ENCODE measurements around the gene SYNDIG1.

Gene SYNDIG1

DNA sequence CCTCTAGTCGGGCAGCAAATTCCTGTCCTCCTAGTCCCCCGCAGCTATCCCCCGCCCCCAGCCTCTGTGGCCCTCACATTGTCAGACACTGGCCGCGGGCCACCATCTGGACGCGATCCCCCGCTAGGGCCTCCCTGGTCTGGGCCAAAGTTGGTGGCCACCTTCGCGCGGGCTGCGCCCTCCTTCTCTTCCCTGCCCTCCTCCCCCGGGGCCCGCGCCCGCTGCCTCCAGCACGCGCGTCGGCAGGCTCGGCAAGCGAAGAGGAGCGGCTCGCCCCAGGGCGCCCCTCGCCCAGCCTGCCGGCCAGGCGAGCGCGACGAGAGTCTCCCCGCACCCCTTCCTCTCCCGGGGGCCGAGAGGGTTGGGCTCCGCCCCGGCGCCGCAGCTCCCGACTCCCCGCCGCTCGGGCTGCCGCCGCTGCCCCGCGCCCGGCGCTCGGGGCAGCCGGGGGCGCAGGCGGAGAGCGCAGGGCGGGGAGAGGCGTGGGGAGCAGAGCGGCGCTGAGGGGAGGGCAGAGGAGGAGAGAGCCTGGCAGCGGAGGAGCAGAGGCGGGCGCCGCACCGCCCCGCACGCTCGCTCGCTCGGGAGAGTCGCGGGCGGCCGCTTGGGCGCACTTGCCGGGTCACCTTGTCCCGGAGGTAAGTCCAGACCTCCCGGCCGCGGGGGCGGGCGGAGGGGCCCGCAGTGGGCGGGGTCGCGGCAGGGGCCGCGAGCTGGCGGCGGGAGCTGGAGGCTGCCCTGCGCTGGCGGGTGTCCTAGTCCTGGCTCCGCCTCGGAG lies at the start of gene SYNDIG1:
TSS of gene SYNDIG1 (plus strand) at position 514 of the 778 bp plus-strand sequence. CDS start 73,469 bp downstream, outside the sequence.
- in situ Hi-C loops (cut with MboI; ENCODE audit: low sequenced_read_pairs, unreplicated experiment), result no loop called here
- TF ChIP-seq CTCF (IDR thresholded peaks at IDR 0.05; ENCODE audit: borderline replicate concordance, control extremely low read depth, extremely low read depth, insufficient read depth, missing control alignments), result no peak
- peak; percentile 26 for DNase-seq (ENCODE audit: low spot score)

DNA sequence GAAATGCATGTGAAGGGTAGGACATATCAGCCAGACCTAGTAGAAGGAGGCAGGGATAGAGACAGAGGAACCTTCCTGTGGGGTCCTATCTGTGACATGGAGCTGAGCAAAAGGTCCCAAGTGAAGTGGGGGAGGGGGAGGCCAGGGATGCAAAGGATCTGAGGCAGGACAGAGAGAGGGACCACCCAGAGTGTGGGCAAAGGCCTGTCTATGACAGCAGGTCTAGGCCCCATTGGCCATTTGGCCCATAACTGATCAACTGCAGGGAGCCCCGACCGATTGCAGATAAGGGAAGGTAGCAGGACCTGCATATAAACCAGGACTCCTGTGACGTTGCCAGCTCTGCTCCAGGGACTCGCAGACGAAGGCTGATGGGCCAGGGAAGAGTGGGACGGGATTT lies 49.6 kb upstream of the SYNDIG1 start:
- no peak for DNase-seq (ENCODE audit: low spot score)
- no peak for TF ChIP-seq CTCF (IDR thresholded peaks at IDR 0.05; ENCODE audit: borderline replicate concordance, control extremely low read depth, extremely low read depth, insufficient read depth, missing control alignments)
- in situ Hi-C loops (cut with MboI; ENCODE audit: low sequenced_read_pairs, unreplicated experiment), result no loop called here

DNA sequence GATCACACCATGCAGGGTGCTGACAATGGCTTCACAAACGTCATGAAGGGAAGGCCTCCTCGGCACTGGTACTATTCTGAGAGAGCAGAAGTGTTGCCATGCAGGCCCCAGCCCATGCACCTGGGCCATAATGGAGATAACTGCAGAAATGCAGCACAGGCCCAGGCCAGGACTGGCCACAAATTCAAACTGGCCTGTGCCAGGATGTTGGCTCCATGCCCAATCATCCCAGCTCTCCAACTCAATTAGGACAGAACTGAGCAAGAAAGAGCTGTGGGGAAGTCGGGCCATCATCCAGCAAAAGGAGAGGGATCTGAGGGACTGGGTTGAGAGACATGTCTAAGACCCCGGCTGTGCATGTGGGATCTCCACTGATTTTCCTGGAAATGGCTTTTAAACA lies 48.9 kb upstream of the SYNDIG1 start:
- no peak for TF ChIP-seq CTCF (IDR thresholded peaks at IDR 0.05; ENCODE audit: borderline replicate concordance, control extremely low read depth, extremely low read depth, insufficient read depth, missing control alignments)

GRCh38 chr20:24421071-24421470 lies 48.4 kb upstream of the SYNDIG1 start:
- no peak for DNase-seq (ENCODE audit: low spot score)
- in situ Hi-C loops (cut with MboI; ENCODE audit: low sequenced_read_pairs, unreplicated experiment), result no loop called here
- TF ChIP-seq CTCF (IDR thresholded peaks at IDR 0.05; ENCODE audit: borderline replicate concordance, control extremely low read depth, extremely low read depth, insufficient read depth, missing control alignments), result no peak

More for the DNA sequence above, 48.9 kb upstream of the SYNDIG1 start:
- in situ Hi-C loops (cut with MboI; ENCODE audit: low sequenced_read_pairs, unreplicated experiment), result no loop called here
- no peak for DNase-seq (ENCODE audit: low spot score)

DNA sequence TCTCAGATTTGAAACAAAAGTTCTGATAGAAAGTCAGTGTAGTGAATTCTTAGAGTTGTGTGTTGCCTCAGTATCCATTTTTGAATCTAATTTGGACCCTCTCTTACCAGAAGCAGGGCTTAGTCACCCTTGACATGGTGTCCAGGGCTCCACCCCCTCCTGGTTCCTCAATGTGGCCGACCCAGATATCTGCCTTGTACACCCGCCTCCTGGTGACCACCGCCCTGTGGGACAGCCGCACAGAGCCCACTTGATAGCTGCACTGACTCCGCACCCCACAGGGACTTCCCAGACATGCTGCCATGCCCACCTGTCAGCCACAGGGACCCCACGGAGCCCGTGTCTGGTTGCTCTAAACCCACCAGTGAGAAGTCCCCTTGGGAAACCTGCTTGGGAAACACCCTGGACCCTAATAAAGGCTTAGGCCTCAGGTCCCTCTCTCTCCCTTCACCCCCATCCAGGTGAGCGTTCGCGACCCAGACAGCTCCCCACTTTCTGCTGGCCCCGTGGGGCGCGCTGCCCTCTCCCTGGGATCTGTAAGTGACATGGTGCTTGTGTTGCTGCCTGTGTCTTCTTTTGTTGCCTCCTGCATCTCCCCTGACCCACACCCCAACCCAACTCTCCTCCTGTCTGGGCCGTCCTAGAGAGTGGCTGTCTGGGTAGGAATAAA lies 47.2 kb upstream of the SYNDIG1 start:
- TF ChIP-seq CTCF (IDR thresholded peaks at IDR 0.05; ENCODE audit: borderline replicate concordance, control extremely low read depth, extremely low read depth, insufficient read depth, missing control alignments), result no peak
- DNase-seq (ENCODE audit: low spot score), result no peak
- in situ Hi-C loops (cut with MboI; ENCODE audit: low sequenced_read_pairs, unreplicated experiment), result no loop called here

DNA sequence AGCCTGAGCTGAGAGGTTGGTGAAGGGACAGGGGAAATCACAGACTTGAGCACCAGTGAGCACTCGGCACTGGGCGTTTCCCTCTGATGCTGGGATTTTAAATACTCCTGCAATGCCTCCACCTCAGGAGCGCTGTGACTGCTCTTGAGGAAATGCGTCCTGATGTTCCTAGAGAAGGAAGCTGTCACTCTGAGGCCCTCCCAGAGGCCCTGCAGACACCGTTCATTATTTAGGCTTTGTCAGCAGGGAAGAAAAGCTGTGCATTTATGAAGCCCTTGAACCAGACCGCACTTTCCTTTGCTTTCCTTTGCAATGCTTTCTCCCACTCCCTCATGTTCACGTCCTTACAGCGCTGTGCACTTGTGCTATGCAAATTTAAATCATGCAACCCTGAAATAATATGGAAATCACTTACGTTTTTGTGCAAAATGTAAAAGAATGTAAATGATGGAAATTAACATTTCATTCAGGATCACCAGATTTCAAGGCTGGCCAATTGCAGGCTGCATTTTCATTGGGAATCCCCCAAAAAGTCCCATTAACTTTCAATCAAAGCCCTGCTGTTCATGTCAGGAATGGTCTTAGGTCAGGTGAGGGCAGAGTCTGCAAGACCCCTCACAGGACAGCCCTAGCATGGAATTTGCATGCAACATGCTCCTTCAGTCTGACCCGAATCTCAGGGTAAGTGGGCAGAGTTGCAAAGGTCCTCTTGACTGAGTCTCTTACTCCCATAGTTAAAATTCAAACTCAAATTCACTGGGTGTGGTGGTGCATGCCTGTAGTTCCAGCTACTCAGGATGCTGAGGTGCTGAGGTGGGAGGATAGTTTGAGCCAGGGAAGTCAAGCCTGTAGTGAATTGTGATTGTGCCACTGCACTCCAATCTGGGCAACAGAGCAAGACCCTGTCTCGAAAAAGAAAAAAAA lies 45.8 kb upstream of the SYNDIG1 start:
- no peak for DNase-seq (ENCODE audit: low spot score)
- in situ Hi-C loops (cut with MboI; ENCODE audit: low sequenced_read_pairs, unreplicated experiment), result no loop called here
- no peak for TF ChIP-seq CTCF (IDR thresholded peaks at IDR 0.05; ENCODE audit: borderline replicate concordance, control extremely low read depth, extremely low read depth, insufficient read depth, missing control alignments)

Data from GM13976 (cell line).